GM12891 (cell line): ENCODE data around the gene ARID4B.

Experiments
- POLR2A ChIP-seq: IDR thresholded peaks from 2 replicates; pipeline ENCODE4 v1.6.1; 2011; ENCODE audit warnings: low read depth, low read length, control low read depth
- POLR2AphosphoS5 ChIP-seq: IDR thresholded peaks from 2 replicates; pipeline ENCODE4 v1.6.1; 2011; ENCODE audit warnings: low read depth, low read length, control low read depth

DNA sequence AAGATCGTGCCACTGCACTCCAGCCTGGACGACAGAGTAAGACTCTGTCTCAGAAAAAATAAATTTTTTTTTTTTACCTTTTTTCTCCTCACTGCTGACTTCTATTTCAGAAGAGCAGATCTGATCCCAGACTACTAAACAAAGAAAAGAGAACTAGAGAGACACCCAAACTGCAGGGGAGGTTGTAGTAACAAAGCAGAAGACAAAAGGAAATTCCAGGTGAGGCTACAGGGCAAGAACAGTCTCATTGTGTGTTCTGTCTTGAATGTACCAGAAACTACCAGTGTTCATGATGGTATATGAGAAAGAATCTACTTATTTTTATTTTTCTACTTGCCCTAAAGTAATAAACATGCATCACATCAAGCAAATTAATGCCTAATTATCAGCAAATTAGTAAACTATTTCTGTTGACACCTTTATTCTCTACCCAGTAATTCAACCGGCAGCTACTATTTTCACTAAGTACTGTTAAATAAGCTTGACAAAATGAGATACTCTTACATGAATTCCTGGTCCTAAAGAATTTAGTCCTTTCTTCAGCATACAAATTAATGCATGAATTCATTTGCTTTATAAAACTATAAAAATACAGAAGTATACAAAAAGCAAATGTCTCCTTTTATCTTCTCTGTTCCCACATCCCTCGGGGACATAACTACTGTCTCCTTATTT, 40.6 kb downstream of the ARID4B start:
- TF ChIP-seq POLR2A = no peak
- no peak for TF ChIP-seq POLR2AphosphoS5
